Ovary (tissue), 9 donors: Measurements from ENCODE around the gene HSPA12A. TPM values are rescaled to one million over a fixed set of nuclear protein-coding genes. Genes with fewer than 3 reads are reported as not detected.

Experiments used
- DNase-seq, 5 donors: peaks; one replicate each; pipeline ENCODE4 v3.0.0-alpha.2; 2019 to 2020
- H3K27ac ChIP-seq, 2 donors: fragments of 200-600 bp; one replicate each; pipeline versions ENCODE4 v1.5.1 to v1.8.0; 2019 to 2022
- H3K27me3 ChIP-seq: fragments of 200-600 bp; one replicate; pipeline ENCODE4 v1.8.0; 2022
- H3K36me3 ChIP-seq: fragments of 200-600 bp; sonication (generic); one replicate; pipeline ENCODE4 v1.5.1; 2019
- H3K4me1 ChIP-seq: one replicate; pipeline ENCODE4 v1.8.1; 2013; ENCODE audit warnings: mild to moderate bottlenecking, moderate library complexity; ENCODE audit not compliant: insufficient read depth
- H3K4me3 ChIP-seq: fragments of 200-600 bp; sonication (generic); one replicate; pipeline ENCODE4 v1.5.1; 2017
- H3K9me3 ChIP-seq, 2 donors: fragments of 200-600 bp in 1 of 2; sonication (generic) in 1 of 2; one replicate each; pipeline versions ENCODE4 v1.5.1 to v1.8.1; 2013 to 2019; ENCODE audit warnings: mild to moderate bottlenecking in 1 of 2, moderate library complexity in 1 of 2
- EP300 ChIP-seq: sonication (generic); formaldehyde crosslinking; IDR thresholded peaks from one replicate; pipeline ENCODE4 v1.6.1; 2017; ENCODE audit warnings: antibody characterized with exemption
- POLR2A ChIP-seq: fragments of 450-650 bp; IDR thresholded peaks from one replicate; pipeline ENCODE4 v1.6.1; 2017; ENCODE audit warnings: antibody characterized with exemption, mild to moderate bottlenecking, moderate library complexity
- WGBS, 3 donors: extraction: QIAGEN DNeasy Blood & Tissue Kit in 1 of 3; methylation state at CpG; one replicate each; pipeline versions ENCODE4 v1.1.5 to v1.1.7; 2013 to 2017; 5-methylcytosine and 5-hydroxymethylcytosine counted together
- intact Hi-C, 4 donors: fragments of 100-400 bp; cut with DNase I; formaldehyde crosslinking; loops; one replicate each; pipeline versions ENCODE4 v1.11.0 to v1.15.1; 2022 to 2023
- polyA plus RNA-seq, 2 donors: library from polyadenylated mRNA; stranded (reverse); fragments of 200-250 nt in 1 of 2; fragments of 350-450 nt in 1 of 2; fragmentation: Illumina TruSeq in 1 of 2; extraction: RNeasy Lipid Tissue Mini Kit (QIAGEN cat#74804) in 1 of 2; gene quantifications; one replicate each; pipeline ENCODE4 v1.2.3, GENCODE V29; 2013 to 2014
- total RNA-seq, 7 donors: library from RNA; depleted of rRNA in 2 of 7; stranded (reverse); fragments of >200 nt in 2 of 7; fragmentation: NEBNext Ultra II Directional in 3 of 7; extraction: Animal tissue kit (Norgen Biotek cat#: 25700) in 3 of 7; gene quantifications; one replicate each; pipeline versions ENCODE4 v1.1.0 to v1.2.4, GENCODE V29; 2016 to 2023
- TF ChIP-seq, protein P1 (sequence below), 3 donors: fragments of 450-650 bp in 2 of 3; fragments of 200-600 bp in 1 of 3; IDR thresholded peaks; one replicate each; pipeline versions ENCODE4 v1.5.1 to v1.8.0; 2016 to 2022; ENCODE audit warnings: antibody characterized with exemption in 3 of 3, mild to moderate bottlenecking in 1 of 3
- donor health status: DM: no; HTN: no; CAD: no; lungs with moderate emphysema.
- donor health status: DM: no; HTN: no; CAD: no.
- donor health status: Bipolar disorder and iron deficiency.
- donor health status: DM: yes; HTN: yes; CAD: no.
- donor health status: DM: no; HTN: no; CAD: no.
- donor health status: DM: yes; HTN: yes; CAD: no.

The HSPA12A gene
- total and polyA plus RNA-seq, 9 donors, result 16.0 to 47.5 (median 36.4) TPM

DNA sequence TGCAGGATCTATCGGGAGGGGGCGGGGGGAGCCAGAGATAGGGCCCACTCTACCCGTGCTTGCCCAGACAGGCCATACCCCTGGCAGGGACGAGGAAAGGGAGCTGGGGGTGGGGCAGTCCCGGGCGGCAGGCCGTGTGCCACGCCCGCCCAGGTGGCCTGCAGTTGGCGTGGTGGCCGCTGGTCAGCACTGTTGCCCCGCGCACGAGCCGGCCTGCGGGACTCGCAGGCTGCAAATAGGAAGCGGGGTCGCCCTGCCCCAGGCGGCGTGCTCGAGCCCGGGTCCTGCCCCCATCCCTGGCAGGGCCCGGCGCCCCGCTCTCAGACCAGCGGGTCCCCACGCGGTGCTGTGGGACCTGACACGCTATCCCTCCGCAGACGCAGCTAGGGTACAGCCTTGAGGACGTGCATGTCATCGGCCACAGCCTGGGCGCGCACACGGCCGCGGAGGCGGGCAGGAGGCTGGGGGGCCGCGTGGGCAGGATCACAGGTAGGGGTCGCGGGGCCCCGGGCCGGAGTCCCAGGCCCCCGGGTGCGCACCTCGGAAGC lies 114.9 kb downstream of the HSPA12A start:
- 2 to 13% (median 6%) methylated on average over 40 to 49 of the region's 49 CpGs for WGBS, 3 donors
- H3K4me3 ChIP-seq, result peak overlapping the region; percentile 22
- no peaks in the 10 kb centered on the region for H3K36me3 ChIP-seq
- H3K27ac ChIP-seq, result no peak overlapping the region
- peaks cover 11% of the 10 kb centered on the region for H3K4me1 ChIP-seq
- TF ChIP-seq, protein P1, sequence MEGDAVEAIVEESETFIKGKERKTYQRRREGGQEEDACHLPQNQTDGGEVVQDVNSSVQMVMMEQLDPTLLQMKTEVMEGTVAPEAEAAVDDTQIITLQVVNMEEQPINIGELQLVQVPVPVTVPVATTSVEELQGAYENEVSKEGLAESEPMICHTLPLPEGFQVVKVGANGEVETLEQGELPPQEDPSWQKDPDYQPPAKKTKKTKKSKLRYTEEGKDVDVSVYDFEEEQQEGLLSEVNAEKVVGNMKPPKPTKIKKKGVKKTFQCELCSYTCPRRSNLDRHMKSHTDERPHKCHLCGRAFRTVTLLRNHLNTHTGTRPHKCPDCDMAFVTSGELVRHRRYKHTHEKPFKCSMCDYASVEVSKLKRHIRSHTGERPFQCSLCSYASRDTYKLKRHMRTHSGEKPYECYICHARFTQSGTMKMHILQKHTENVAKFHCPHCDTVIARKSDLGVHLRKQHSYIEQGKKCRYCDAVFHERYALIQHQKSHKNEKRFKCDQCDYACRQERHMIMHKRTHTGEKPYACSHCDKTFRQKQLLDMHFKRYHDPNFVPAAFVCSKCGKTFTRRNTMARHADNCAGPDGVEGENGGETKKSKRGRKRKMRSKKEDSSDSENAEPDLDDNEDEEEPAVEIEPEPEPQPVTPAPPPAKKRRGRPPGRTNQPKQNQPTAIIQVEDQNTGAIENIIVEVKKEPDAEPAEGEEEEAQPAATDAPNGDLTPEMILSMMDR (IDR thresholded peaks at IDR 0.05), result peak; percentile 56 to 71 (median 64)
- TF ChIP-seq POLR2A (no peak), EP300 (no peak)
- no peaks in the 10 kb centered on the region for H3K9me3 ChIP-seq
- H3K27me3 ChIP-seq, result no peaks in the 10 kb centered on the region
- intact Hi-C loops, result loop anchor here in 3 of 4 donors (2.0 to 10.0 kb wide), 3 partner anchors 157 to 547 kb away; no protein-coding TSS in a partner anchor
- peak; percentile 38 to 67 (median 62) for DNase-seq

DNA sequence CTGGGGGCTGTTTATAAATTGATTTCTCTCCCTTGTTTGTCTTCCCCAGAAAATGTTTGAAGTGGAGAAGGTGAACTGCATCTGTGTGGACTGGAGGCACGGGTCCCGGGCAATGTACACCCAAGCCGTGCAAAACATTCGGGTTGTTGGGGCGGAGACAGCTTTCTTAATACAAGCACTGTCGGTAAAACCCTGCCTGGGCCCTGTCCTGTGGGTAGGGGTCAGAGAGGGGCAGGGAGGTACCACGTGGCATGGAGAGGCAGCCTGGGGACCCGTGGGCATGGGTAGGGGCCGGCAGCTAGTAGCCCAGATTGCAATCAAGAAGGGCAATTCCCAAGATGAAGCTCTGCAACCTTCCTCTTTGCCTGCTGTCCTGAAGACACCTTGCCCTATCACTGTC lies 115.6 kb downstream of the HSPA12A start:
- WGBS, 3 donors, result 55 to 73% (median 56%) methylated on average over 9 of the region's 9 CpGs
- intact Hi-C loops, result loop anchor here in 3 of 4 donors (2.0 to 10.0 kb wide), 3 partner anchors 158 to 548 kb away; no protein-coding TSS in a partner anchor
- DNase-seq, result no peak
- Histone ChIP-seq H3K36me3 (no peaks in the 10 kb centered on the region), H3K27me3 (no peaks in the 10 kb centered on the region), H3K4me3 (no peak overlapping the region), H3K27ac (no peak overlapping the region), H3K9me3 (no peaks in the 10 kb centered on the region), H3K4me1 (peaks cover 6% of the 10 kb centered on the region)
- TF ChIP-seq, protein P1 (IDR thresholded peaks at IDR 0.05), result no peak
- no peak for TF ChIP-seq POLR2A
- TF ChIP-seq EP300, result no peak

DNA sequence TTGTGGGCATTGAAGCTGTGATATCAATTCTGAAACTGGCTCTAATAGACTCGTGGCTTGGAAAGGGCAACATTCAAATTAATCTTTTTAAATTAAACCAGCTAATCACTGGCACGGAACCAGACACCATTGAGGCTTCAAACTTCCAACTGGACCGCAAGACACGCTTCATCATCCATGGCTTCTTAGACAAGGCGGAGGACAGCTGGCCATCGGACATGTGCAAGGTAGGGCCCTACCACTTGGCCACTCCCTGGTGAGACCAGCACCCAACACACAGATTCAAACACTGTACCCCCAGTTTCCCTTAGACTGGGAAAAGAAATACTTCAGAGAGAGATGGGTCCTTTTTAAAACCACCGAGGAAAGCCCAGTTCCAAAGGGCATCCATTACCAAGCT lies 116.5 kb downstream of the HSPA12A start:
- no peak for DNase-seq
- H3K4me3 ChIP-seq, result no peak overlapping the region
- intact Hi-C loops, result loop anchor here in 3 of 4 donors (2.0 to 10.0 kb wide), 3 partner anchors 159 to 549 kb away; no protein-coding TSS in a partner anchor
- no peaks in the 10 kb centered on the region for H3K36me3 ChIP-seq
- H3K4me1 ChIP-seq, result peaks cover 3% of the 10 kb centered on the region
- whole genome bisulfite sequencing, 3 donors, result 88 to 91% (median 91%) methylated on average over 7 of the region's 7 CpGs
- TF ChIP-seq, protein P1 (IDR thresholded peaks at IDR 0.05), result no peak
- TF ChIP-seq EP300 (no peak), POLR2A (no peak)
- H3K27me3 ChIP-seq, result no peaks in the 10 kb centered on the region
- H3K9me3 ChIP-seq, result no peaks in the 10 kb centered on the region
- H3K27ac ChIP-seq, result no peak overlapping the region

DNA sequence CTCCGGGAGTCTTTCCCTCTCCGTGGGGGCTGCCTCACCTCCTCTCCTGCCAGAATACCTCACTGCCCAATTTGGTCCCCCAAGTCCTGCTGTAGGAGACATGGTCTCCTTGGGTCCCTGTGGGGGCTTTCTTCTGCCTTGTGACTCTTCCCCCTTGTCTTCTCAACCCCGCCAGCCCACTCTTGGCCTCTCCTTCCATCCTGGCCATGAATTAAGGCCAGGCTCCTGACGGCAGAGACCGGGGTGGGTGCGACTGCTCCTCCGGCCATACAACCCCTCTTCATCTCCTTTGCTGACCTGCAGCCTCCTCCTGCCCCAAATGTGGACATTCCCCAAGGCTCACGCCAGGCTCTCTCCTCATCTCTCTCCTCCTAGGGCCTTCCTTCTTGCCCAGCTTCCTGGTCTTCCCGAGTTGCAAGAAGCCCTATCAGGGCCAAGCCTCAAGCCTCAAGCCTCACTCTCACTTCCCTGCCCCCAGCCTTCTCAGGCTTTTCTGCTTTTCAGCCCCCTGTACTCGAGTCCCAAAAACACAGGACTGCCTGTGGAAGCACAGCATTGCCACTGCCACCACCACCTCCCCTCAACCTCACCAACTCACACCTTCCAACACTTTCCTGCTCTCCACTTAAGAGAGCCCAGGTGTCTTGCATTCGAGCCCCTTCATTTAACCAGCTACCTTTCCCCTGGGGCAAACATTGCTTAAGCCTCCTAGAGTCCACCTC lies 120.3 kb downstream of the HSPA12A start:
- 83 to 85% (median 84%) methylated on average over 11 of the region's 11 CpGs for WGBS, 3 donors
- DNase-seq, result no peak
- TF ChIP-seq POLR2A, result no peak
- TF ChIP-seq EP300, result no peak
- TF ChIP-seq, protein P1 (IDR thresholded peaks at IDR 0.05), result no peak
- intact Hi-C loops, result loop anchor here in 1 of 4 donors (10.0 kb wide), 1 partner anchor 163 kb away; no protein-coding TSS in a partner anchor
- H3K9me3 ChIP-seq, result no peaks in the 10 kb centered on the region
- no peaks in the 10 kb centered on the region for H3K36me3 ChIP-seq
- no peaks in the 10 kb centered on the region for H3K4me1 ChIP-seq
- no peaks in the 10 kb centered on the region for H3K27me3 ChIP-seq
- no peak overlapping the region for H3K4me3 ChIP-seq
- H3K27ac ChIP-seq, result no peak overlapping the region
